ENCODE results near the gene RTF1. TPM values are rescaled to one million over a fixed set of nuclear protein-coding genes. Genes with fewer than 3 reads are reported as not detected.

RTF1 gene
- total and polyA plus RNA-seq, 2 donors (not counting 3 experiments of a cell fraction or from before 2014, with no cell fraction given), result 19.2 to 40.6 TPM

DNA sequence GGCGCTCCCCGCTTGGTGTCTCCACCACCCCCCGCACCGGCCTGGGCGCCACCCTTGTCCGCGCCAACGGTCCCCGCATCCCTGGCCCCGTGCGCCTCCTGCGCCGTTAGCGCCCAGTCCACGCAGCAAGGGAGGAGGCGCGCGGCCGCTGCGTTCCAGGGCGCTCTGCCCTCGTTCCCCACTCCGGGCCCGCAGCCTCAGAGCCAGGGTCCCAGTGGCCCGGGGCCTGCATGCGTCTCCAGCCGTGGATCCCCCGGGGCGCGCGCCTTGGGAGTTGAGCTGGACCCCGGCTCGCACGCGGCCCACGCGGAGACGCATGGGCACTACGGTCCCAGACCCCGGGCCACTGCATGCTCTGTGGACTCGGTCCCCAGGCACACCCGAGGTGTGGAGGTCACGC lies 69.4 kb downstream of the RTF1 start:
- CTCF ChIA-PET, result interaction anchor here (1.5 kb wide), 1 partner anchor 20 kb away, joined by 4 read pairs; no protein-coding TSS in a partner anchor
- peaks cover 15% of the 10 kb centered on the region for H3K4me1 ChIP-seq (ENCODE audit: control insufficient read depth, extremely low read depth, insufficient read depth, low read length)
- BruUV-seq (replicated peaks), result no TSS peak
- no peak overlapping the region for H2AFZ ChIP-seq (ENCODE audit: low read depth, low read length)
- FAIRE-seq (no peak), DNase-seq (ENCODE audit: low read depth, low spot score) (no peak)
- H3K4me2 ChIP-seq (ENCODE audit: insufficient read depth, low read length), result no peak overlapping the region
- H3K27ac ChIP-seq (ENCODE audit: insufficient read depth, low read depth, low read length), result no peak overlapping the region
- dilution Hi-C loops (cut with MboI; ENCODE audit: extremely low pct_ligation_motif_present, low sequenced_read_pairs) (no loop called here), intact Hi-C loops (cut with micrococcal nuclease) (no loop called here)
- H3K9me1 ChIP-seq (replicated peaks; ENCODE audit: control insufficient read depth, extremely low read depth, insufficient read depth, low read length), result no peaks in the 10 kb centered on the region
- no peaks in the 10 kb centered on the region for H3K27me3 ChIP-seq (ENCODE audit: control insufficient read depth in 2 of 2, insufficient read depth in 2 of 2, low read length in 2 of 2)
- POLR2A ChIA-PET, result no interaction called here
- no peaks in the 10 kb centered on the region for H4K20me1 ChIP-seq (replicated peaks; ENCODE audit: control insufficient read depth, extremely low read depth, insufficient read depth, low read length)
- H3K9me3 ChIP-seq (replicated peaks; ENCODE audit: control insufficient read depth, insufficient read depth, low read length), result no peaks in the 10 kb centered on the region
- H3K4me3 ChIP-seq (replicated peaks in 1 of 3; ENCODE audit: insufficient read depth in 1 of 3, low read depth in 1 of 3, low read length in 3 of 3), result no peak overlapping the region
- H3K36me3 ChIP-seq (ENCODE audit: control insufficient read depth in 2 of 2, extremely low read depth in 1 of 2, insufficient read depth in 2 of 2, low read length in 2 of 2), result peaks cover 3 to 5% of the 10 kb centered on the region in 2 experiments
- H3K79me2 ChIP-seq (ENCODE audit: control insufficient read depth, insufficient read depth, low read length), result no peaks in the 10 kb centered on the region
- TF ChIP-seq, protein P1, sequence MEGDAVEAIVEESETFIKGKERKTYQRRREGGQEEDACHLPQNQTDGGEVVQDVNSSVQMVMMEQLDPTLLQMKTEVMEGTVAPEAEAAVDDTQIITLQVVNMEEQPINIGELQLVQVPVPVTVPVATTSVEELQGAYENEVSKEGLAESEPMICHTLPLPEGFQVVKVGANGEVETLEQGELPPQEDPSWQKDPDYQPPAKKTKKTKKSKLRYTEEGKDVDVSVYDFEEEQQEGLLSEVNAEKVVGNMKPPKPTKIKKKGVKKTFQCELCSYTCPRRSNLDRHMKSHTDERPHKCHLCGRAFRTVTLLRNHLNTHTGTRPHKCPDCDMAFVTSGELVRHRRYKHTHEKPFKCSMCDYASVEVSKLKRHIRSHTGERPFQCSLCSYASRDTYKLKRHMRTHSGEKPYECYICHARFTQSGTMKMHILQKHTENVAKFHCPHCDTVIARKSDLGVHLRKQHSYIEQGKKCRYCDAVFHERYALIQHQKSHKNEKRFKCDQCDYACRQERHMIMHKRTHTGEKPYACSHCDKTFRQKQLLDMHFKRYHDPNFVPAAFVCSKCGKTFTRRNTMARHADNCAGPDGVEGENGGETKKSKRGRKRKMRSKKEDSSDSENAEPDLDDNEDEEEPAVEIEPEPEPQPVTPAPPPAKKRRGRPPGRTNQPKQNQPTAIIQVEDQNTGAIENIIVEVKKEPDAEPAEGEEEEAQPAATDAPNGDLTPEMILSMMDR (IDR thresholded peaks at IDR 0.05; ENCODE audit: extremely low read depth in 1 of 2, insufficient read depth in 1 of 2, low read depth in 1 of 2, low read length in 2 of 2), result no peak
- TF ChIP-seq EZH2 (IDR thresholded peaks at IDR 0.05; ENCODE audit: borderline replicate concordance, low read depth, low read length, severe bottlenecking), result no peak
- no peak for TF ChIP-seq FOS (IDR thresholded peaks at IDR 0.05; ENCODE audit: borderline replicate concordance, insufficient read depth, low read length)
- no peak for TF ChIP-seq JUN (IDR thresholded peaks at IDR 0.05; ENCODE audit: borderline replicate concordance, insufficient read depth, insufficient read length, low read depth)
- TF ChIP-seq MYC (IDR thresholded peaks at IDR 0.05; ENCODE audit: low read depth, low read length), result no peak
- TF ChIP-seq, protein P2, sequence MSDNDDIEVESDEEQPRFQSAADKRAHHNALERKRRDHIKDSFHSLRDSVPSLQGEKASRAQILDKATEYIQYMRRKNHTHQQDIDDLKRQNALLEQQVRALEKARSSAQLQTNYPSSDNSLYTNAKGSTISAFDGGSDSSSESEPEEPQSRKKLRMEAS (IDR thresholded peaks at IDR 0.05; ENCODE audit: insufficient read depth, insufficient read length), result no peak
- no peak for TF ChIP-seq GATA2 (IDR thresholded peaks at IDR 0.05; ENCODE audit: insufficient read depth, insufficient read length, low read depth, low read length)
- TF ChIP-seq POLR2AphosphoS5 (IDR thresholded peaks at IDR 0.05; ENCODE audit: insufficient read depth, low read depth, low read length), result no peak
- no peak overlapping the region for H3K9ac ChIP-seq (replicated peaks; ENCODE audit: extremely low read depth, insufficient read depth, low read length)

Measured in endothelial cell of umbilical vein (primary cell).